ENCODE results near the gene VAV2. TPM values are rescaled to one million over a fixed set of nuclear protein-coding genes. Genes with fewer than 3 reads are reported as not detected.

The VAV2 gene
- total and polyA plus RNA-seq, 4 donors: 4.9 to 26.4 (median 17.0) TPM

GRCh38 chr9:134004131-134004873 is 12.2 kb upstream of the VAV2 start:
- no peaks in the 10 kb centered on the region for H3K4me1 ChIP-seq (ENCODE audit: control insufficient read depth in 4 of 4, insufficient read depth in 4 of 4, low read length in 3 of 4)
- H3K9me3 ChIP-seq (ENCODE audit: control insufficient read depth in 4 of 4, low read length in 3 of 4): no peaks in the 10 kb centered on the region
- no peak overlapping the region for H3K4me3 ChIP-seq (ENCODE audit: low read depth in 1 of 3, low read length in 3 of 3)
- H3K27ac ChIP-seq (ENCODE audit: low read depth in 1 of 2, low read length in 2 of 2): no peak overlapping the region
- H3K9ac ChIP-seq (ENCODE audit: low read depth in 1 of 2, low read length in 2 of 2): no peak overlapping the region
- WGBS: 70% methylated on average over 20 of the region's 20 CpGs
- TF ChIP-seq FOXA1 (IDR thresholded peaks at IDR 0.05): no peak
- no peak for DNase-seq (ENCODE audit: low spot score)
- H3K36me3 ChIP-seq (ENCODE audit: control insufficient read depth in 4 of 4, insufficient read depth in 3 of 4, low read depth in 1 of 4, low read length in 3 of 4): no peaks in the 10 kb centered on the region
- H3K27me3 ChIP-seq (ENCODE audit: control insufficient read depth in 4 of 4, insufficient read depth in 4 of 4, low read length in 3 of 4): no peaks in the 10 kb centered on the region

GRCh38 chr9:134003237-134003636 is 11.1 kb upstream of the VAV2 start:
- H3K9me3 ChIP-seq (ENCODE audit: control insufficient read depth in 4 of 4, low read length in 3 of 4): no peaks in the 10 kb centered on the region
- no peak overlapping the region for H3K9ac ChIP-seq (ENCODE audit: low read depth in 1 of 2, low read length in 2 of 2)
- no peaks in the 10 kb centered on the region for H3K4me1 ChIP-seq (ENCODE audit: control insufficient read depth in 4 of 4, insufficient read depth in 4 of 4, low read length in 3 of 4)
- no peak overlapping the region for H3K27ac ChIP-seq (ENCODE audit: low read depth in 1 of 2, low read length in 2 of 2)
- H3K27me3 ChIP-seq (ENCODE audit: control insufficient read depth in 4 of 4, insufficient read depth in 4 of 4, low read length in 3 of 4): no peaks in the 10 kb centered on the region
- no peak for TF ChIP-seq EGR1 (IDR thresholded peaks at IDR 0.05; ENCODE audit: low read depth in 2 of 2)
- no peak for TF ChIP-seq ATF3 (IDR thresholded peaks at IDR 0.05)
- no peak for TF ChIP-seq GABPA (IDR thresholded peaks at IDR 0.05 in 1 of 2, conservative IDR thresholded peaks at IDR 0.05 in 1 of 2)
- no peak for TF ChIP-seq REST (IDR thresholded peaks at IDR 0.05)
- TF ChIP-seq NR2F2 (IDR thresholded peaks at IDR 0.05): no peak
- no peak for TF ChIP-seq RAD21 (IDR thresholded peaks at IDR 0.05)
- no peak for TF ChIP-seq YY1 (IDR thresholded peaks at IDR 0.05)
- TF ChIP-seq HNF4G (IDR thresholded peaks at IDR 0.05): no peak
- no peak for TF ChIP-seq RXRA (IDR thresholded peaks at IDR 0.05)
- no peak for TF ChIP-seq SP1 (IDR thresholded peaks at IDR 0.05)
- TF ChIP-seq MAX (IDR thresholded peaks at IDR 0.05): no peak
- no peak for TF ChIP-seq CTCF (IDR thresholded peaks at IDR 0.05; ENCODE audit: low read depth, low read length, missing input control)
- TF ChIP-seq JUND (IDR thresholded peaks at IDR 0.05): no peak
- no peak for TF ChIP-seq HNF4A (conservative IDR thresholded peaks at IDR 0.05)
- no peak for TF ChIP-seq FOXA2 (IDR thresholded peaks at IDR 0.05)
- no peak for TF ChIP-seq TAF1 (conservative IDR thresholded peaks at IDR 0.05)
- TF ChIP-seq FOXA1 (IDR thresholded peaks at IDR 0.05): no peak
- no peak for TF ChIP-seq ZBTB33 (IDR thresholded peaks at IDR 0.05)
- WGBS: 94% methylated on average over 2 of the region's 2 CpGs
- no peak for DNase-seq (ENCODE audit: low spot score)
- no peaks in the 10 kb centered on the region for H3K36me3 ChIP-seq (ENCODE audit: control insufficient read depth in 4 of 4, insufficient read depth in 3 of 4, low read depth in 1 of 4, low read length in 3 of 4)
- H3K4me3 ChIP-seq (ENCODE audit: low read depth in 1 of 3, low read length in 3 of 3): no peak overlapping the region
